NCI-H345 treated with DMSO at 0.1 percent for 48 hours (cell line): Measurements from ENCODE around the gene PRDM13.

Experiments used
- DNase-seq: peaks from one replicate; lab custom pipeline; 2025; ENCODE audit not compliant: unreplicated experiment; lab: John Stamatoyannopoulos, UW

PRDM13 gene

GRCh38 chr6:99603421-99604165 is 3.0 kb upstream of the PRDM13 start:
- no peak for DNase-seq

GRCh38 chr6:99604166-99605073 is 2.2 kb upstream of the PRDM13 start:
- no peak for DNase-seq

GRCh38 chr6:99605074-99605734 is 1.4 kb upstream of the PRDM13 start:
- DNase-seq: no peak

- no peak for DNase-seq
Observed at GRCh38 chr6:99605911-99606655, 550 bp upstream of the PRDM13 start.

GRCh38 chr6:99607416-99608036 is 893 bp downstream of the PRDM13 start:
- DNase-seq: no peak

GRCh38 chr6:99608059-99608885 is 1.6 kb downstream of the PRDM13 start:
- no peak for DNase-seq

GRCh38 chr6:99608886-99609482 is 2.4 kb downstream of the PRDM13 start:
- DNase-seq: no peak

GRCh38 chr6:99609905-99610489 is 3.4 kb downstream of the PRDM13 start:
- no peak for DNase-seq

- DNase-seq: no peak
Observed at GRCh38 chr6:99611148-99611547, 4.5 kb downstream of the PRDM13 start.

- DNase-seq: peak; percentile 44
Observed at GRCh38 chr6:99612551-99613408, 6.1 kb downstream of the PRDM13 start.

GRCh38 chr6:99613409-99613704 is 6.7 kb downstream of the PRDM13 start:
- peak; percentile 52 for DNase-seq

- peak; percentile 52 for DNase-seq
Observed at GRCh38 chr6:99613705-99614429, 7.2 kb downstream of the PRDM13 start.

- peak; percentile 43 for DNase-seq
Observed at GRCh38 chr6:99614430-99615186, 8.0 kb downstream of the PRDM13 start.

GRCh38 chr6:99617131-99617530 is 10.5 kb downstream of the PRDM13 start:
- no peak for DNase-seq

GRCh38 chr6:99618649-99619408 is 12.2 kb downstream of the PRDM13 start:
- no peak for DNase-seq

- no peak for DNase-seq
Observed at GRCh38 chr6:99619409-99619762, 12.8 kb downstream of the PRDM13 start.
